ENCODE results near the gene CCNE1.

DNA sequence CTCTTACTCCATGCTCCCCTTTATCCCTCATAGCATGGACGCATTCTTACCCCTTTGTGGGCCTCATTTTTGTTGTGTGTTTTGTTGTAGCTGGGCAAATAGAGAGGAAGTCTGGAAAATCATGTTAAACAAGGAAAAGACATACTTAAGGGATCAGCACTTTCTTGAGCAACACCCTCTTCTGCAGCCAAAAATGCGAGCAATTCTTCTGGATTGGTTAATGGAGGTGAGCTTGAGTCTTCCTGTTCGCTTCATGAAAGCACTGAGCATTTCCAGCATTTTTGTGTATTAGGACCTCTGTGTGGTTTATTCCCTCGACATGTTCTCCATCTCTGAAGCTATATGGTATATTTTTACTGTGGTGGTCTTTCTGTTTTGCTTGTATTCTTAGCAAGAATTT, 5.5 kb downstream of the CCNE1 start:
- TF ChIP-seq CTCF (IDR thresholded peaks at IDR 0.05) (no peak), SIN3A (IDR thresholded peaks at IDR 0.05; ENCODE audit: borderline replicate concordance, insufficient read depth, low read depth, low read length) (no peak), POLR2AphosphoS5 (IDR thresholded peaks at IDR 0.05; ENCODE audit: low read depth, low read length) (no peak)
